Activated CD8-positive, alpha-beta memory T cell treated with anti-CD3 and anti-CD28 coated beads for 36 hours (primary cell): Measurements from ENCODE around the gene UBE2K. TPM values are rescaled to one million over a fixed set of nuclear protein-coding genes. Genes with fewer than 3 reads are reported as not detected.
"Not testable (repeated sequence)": the region's sequence is repeated elsewhere in the genome, so short reads cannot be mapped to it uniquely, and the experiment has no call there.

ENCODE experiments used
- CTCF ChIA-PET: fragments of 350-600 bp; sonication (Branson Sonifier 250); formaldehyde crosslinking; loops from one replicate; lab custom pipeline; 2021; ENCODE audit warnings: antibody characterized with exemption; lab: Charles Lee
- POLR2A ChIA-PET: fragments of 350-600 bp; sonication (Branson Sonifier 250); formaldehyde crosslinking; loops from one replicate; lab custom pipeline; 2021; ENCODE audit warnings: antibody characterized with exemption; lab: Charles Lee
- total RNA-seq, 2 experiments: library from RNA; stranded (reverse); gene quantifications; one replicate each; pipeline ENCODE4 v1.2.3, GENCODE V29; 2021

UBE2K gene
- total RNA-seq, 2 experiments from 2014 or later, result 90.6 to 92.5 TPM

DNA sequence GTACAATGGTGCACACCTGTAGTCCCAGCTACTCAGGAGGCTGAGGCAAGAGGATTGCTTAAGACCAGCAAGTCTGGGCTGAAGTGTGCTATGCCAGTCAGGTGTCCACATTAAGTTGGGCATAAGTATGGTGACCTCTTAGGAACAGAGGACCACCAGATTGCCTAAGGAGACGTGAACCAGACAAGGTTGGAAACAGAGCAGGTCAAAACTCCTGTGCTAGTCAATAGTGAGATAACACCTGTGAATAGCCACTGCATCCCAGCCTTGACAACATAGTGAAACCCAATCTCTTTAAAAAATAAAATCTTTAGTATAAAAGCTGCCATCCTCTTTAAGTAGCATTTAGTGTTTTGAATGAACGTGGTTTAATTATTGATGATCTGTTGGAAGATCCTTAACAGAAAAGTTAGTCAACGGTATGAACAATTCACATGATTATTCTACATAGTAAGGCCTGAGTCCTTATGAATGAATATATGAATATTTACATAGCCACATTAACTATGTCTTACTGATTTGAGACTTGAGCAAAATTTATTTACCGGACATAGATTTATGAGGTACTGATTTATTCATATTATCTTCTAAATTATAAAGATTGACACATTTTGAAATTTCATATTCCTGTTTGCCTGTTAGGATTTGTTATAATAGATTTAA is 63.2 kb downstream of the UBE2K start:
- ChIA-PET CTCF (no interaction called here), POLR2A (no interaction called here)

DNA sequence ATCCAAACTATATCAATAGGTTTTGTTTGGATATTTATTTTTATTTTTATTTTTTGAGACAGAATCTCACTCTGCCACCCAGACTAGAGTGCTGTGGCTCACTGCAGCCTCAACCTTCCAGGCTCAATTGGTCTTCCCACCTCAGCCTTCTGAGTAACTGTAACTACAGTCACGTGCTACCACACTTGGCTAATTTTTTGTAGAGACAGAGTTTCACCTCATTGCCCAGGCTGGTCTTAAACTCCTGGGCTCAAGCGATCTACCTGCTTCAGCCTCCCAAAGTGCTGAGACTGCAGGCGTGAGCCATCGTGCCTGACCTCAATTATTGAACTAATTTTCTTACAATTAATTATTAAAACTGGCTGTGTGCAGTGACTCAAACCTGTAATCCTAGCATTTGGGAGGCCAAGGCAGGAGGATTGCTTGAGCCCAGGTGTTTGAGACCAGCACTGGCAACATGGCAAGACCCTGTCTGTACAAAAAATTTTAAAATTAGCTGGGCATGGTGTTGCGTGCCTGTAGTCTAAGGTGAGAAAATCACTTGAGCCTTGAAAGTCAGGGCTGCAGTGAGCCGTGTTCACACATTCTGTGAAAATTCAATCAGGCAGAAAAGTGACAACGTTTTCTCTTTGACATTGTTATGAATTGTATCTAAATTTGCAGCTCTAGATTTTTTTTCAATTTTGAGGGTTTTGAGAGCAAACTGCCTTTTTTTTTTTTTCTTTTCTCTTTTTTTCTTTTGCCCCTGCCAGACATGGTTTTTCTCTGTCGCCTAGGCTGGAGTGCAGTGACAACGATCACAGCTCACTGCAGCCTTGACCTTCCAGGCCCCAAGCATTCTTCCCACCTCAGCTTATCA is 66.0 kb downstream of the UBE2K start:
- ChIA-PET POLR2A (no interaction called here), CTCF (no interaction called here)

DNA sequence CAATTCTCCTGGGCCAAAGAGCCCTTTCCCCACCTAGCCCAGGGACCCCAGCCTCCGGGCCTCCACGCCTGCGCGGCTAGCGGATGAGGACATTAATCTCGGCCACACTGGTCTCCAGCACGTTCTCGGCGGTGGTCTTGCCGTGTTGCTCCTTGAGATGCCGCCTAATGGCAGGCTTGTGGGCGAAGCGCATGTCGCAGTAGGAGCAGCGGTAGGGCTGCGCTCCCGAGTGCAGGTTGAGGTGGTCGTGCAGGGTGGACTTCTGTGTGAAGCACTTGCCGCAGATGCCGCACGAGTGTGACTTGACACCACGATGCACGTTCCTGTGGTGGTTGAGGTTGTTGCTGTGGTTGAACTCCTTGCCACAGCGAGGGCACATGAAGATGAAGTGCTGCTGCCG is 72.1 kb downstream of the UBE2K start:
- CTCF ChIA-PET, result no interaction called here
- POLR2A ChIA-PET, result no interaction called here

GRCh38 chr4:39770471-39770870 is 72.5 kb downstream of the UBE2K start:
- ChIA-PET CTCF (no interaction called here), POLR2A (no interaction called here)

GRCh38 chr4:39770969-39771724 is 73.2 kb downstream of the UBE2K start:
- CTCF ChIA-PET, result no interaction called here
- POLR2A ChIA-PET, result no interaction called here

- CTCF ChIA-PET, POLR2A ChIA-PET: not testable (repeated sequence)
Observed at GRCh38 chr4:39781988-39782387, 84.1 kb downstream of the UBE2K start.

- ChIA-PET CTCF (no interaction called here), POLR2A (no interaction called here)
Observed at GRCh38 chr4:39785083-39785482, 87.1 kb downstream of the UBE2K start.

DNA sequence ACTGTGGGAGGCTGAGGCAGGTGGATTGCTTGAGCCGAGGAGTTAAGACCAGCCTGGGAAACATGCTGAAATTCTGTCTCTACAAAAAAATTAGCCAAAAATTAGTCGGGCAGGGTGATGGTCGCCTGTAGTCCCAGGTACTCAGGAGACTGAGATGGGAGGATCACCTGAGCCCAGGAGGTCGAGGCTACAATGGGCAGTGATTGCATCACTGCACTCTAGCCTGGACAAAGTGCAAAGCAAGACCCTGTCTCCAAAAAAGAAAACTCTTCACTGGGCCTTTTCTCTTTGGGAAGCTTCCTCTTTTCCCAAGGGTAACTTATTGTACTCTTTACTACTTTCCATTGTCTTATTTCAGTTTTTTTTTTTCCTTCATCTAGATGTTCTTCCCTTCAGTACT is 88.9 kb downstream of the UBE2K start:
- CTCF ChIA-PET, result no interaction called here
- POLR2A ChIA-PET, result no interaction called here

DNA sequence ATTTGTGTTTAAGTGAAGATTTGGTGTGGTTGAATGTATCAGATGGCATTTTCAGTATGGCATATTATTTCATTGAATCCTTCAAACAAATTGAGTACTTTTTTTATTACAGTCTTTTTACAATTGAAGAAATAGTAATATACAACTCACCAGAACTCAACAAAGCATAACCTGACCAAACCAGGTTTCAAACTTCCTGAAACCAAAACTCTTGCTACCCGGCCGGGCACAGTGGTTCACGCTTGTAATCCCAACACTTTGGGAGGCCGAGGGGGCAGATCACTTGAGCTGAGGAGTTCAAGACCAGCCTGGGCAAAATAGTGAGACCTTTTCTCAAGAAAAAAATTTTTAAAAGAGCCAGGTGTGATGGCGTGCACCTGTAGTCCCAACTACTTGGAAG is 94.2 kb downstream of the UBE2K start:
- CTCF ChIA-PET, result no interaction called here
- POLR2A ChIA-PET, result no interaction called here

GRCh38 chr4:39792529-39792928 is 94.6 kb downstream of the UBE2K start:
- CTCF ChIA-PET, result interaction anchor here (0.7 kb wide), 1 partner anchor 761 kb away, joined by 3 read pairs; no protein-coding TSS in a partner anchor
- POLR2A ChIA-PET, result no interaction called here

DNA sequence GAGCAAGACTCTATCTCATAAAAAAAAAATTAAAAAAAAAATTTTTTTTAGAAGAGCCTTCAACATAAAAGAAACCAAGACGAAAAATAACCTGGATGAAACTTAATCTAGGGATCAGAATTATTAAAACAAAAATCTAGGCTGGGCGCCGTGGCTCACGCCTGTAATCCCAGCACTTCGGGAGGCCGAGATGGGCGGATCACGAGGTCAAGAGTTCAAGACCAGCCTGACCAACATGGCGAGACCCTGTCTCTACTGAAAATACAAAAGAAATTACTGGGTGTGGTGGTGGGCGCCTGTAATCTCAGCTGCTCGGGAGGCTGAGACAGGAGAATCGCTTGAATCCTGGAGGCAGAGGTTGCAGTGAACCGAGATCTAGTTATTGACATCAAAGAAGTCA is 95.0 kb downstream of the UBE2K start:
- ChIA-PET POLR2A (interaction anchor here (0.7 kb wide), 1 partner anchor 156 kb away, joined by 7 read pairs; no protein-coding TSS in a partner anchor), CTCF (interaction anchor here (0.7 kb wide), 1 partner anchor 761 kb away, joined by 3 read pairs; no protein-coding TSS in a partner anchor)

DNA sequence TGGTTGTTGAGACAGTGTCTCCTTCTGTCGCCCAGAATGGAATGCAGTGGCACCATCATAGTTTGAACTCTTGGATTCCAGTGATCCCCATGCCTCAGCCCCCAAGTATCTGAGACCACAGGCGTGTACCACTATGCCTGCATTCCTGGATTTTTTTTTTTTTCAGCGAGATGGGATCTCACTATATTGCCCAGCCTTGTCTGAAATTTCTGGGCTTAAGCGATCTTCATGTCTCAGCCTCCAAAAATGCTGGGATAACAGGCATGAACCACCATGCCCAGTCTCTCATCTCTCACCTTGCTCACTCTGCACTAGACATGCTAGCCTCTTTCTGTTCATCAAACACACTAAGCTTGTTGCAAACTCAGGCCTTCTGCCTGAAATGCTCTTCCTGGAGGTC is 104.1 kb downstream of the UBE2K start:
- CTCF ChIA-PET, result interaction anchor here (0.7 kb wide), 1 partner anchor 78 kb away, joined by 3 read pairs; no protein-coding TSS in a partner anchor
- POLR2A ChIA-PET, result no interaction called here

DNA sequence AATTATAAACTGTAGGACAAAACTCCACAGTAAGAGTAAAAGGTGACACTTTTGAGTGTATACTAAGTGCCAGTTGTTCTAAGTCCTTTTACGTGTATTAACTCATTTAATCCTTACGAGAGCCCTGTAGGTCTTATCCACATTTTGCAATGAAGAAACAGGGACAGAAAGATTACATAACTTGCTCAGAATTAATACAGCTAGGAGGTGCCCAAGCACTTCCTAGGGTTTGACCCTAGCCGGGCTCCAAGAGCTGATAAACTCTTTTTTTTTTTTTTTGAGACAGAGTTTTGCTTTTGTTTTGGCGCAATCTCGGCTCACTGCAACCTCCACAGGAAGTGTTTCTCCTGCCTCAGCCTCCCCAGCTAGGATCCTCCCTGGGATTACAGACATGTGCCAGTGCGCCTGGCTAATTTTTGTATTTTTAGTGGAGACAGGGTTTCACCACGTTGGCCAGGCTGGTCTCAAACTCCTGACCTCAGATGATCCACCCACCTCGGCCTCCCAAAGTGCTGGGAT is 110.4 kb downstream of the UBE2K start:
- ChIA-PET POLR2A (interaction anchor here (0.6 kb wide), 1 partner anchor 9 kb away, joined by 4 read pairs; no protein-coding TSS in a partner anchor), CTCF (interaction anchor here (0.6 to 0.7 kb wide), 2 partner anchors 95 to 146 kb away, joined by 3 read pairs; no protein-coding TSS in a partner anchor)

DNA sequence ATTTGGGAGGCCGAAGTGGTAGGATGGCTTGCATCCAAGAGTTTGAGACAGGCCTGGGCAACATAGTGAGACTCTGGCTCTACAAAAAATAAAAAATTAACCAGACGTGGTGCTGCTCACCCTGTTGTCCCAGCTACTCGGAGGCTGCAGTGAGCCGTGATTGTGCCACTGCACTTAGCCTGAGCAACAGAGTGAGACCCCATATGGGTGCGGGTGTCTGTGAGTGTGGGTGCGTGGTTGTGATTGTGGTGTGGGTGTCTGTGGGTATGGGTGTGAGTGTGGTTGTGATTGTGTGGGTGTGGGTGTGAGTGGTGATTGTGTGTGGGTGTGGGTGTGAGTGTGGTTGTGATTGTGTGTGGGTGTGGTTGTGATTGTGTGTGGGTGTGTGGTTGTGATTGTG is 114.6 kb downstream of the UBE2K start:
- POLR2A ChIA-PET, result no interaction called here
- CTCF ChIA-PET, result no interaction called here

GRCh38 chr4:39813033-39813432 is 115.1 kb downstream of the UBE2K start:
- CTCF ChIA-PET, POLR2A ChIA-PET: not testable (repeated sequence)

DNA sequence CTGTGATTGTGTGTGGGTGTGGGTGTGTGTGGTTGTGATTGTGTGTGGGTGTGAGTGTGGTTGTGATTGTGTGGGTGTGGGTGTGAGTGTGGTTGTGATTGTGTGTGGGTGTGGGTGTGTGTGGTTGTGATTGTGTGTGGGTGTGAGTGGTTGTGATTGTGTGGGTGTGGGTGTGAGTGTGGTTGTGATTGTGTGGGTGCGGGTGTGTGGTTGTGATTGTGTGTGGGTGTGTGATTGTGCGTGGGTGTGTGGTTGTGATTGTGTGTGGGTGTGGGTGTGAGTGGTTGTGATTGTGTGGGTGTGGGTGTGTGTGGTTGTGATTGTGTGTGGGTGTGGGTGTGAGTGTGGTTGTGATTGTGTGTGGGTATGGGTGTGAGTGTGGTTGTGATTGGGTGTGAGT is 115.8 kb downstream of the UBE2K start:
- POLR2A ChIA-PET, CTCF ChIA-PET: not testable (repeated sequence)

GRCh38 chr4:39814403-39815185 is 116.7 kb downstream of the UBE2K start:
- ChIA-PET POLR2A (no interaction called here), CTCF (no interaction called here)

DNA sequence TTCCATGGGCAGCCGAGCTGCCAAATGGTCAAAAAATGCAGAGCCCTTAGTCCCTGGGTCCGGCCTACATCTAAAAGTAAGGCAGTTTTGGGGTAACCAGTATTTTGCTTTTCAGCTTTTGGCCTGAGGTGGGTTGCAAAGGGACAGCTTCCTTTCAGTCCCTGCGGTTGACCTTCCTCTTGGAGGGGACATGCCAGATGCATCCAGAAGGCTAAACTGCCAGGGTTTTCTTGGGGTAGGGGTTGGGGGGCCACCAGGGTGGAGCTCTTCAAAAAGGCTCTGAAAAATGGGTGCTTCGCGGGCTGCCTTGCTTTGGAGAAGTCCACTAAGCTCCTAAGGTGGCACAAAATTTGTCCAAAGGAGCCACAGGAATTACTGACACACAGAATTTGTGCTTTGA is 120.7 kb downstream of the UBE2K start:
- CTCF ChIA-PET, result no interaction called here
- POLR2A ChIA-PET, result no interaction called here

GRCh38 chr4:39820186-39820585 is 122.2 kb downstream of the UBE2K start:
- ChIA-PET POLR2A (no interaction called here), CTCF (no interaction called here)
